GM23338 (cell line): ENCODE data around the gene CMTM6. TPM values are rescaled to one million over a fixed set of nuclear protein-coding genes. Genes with fewer than 3 reads are reported as not detected.

Source experiments
- CREB1 ChIP-seq: fragments of 250-450 bp; sonication (Bioruptor Pico); IDR thresholded peaks from 2 replicates; pipeline ENCODE4 v1.5.0; 2020; ENCODE audit warnings: low read depth, mild to moderate bottlenecking, moderate library complexity
- EZH2 ChIP-seq: fragments of 200-600 bp; sonication (generic); IDR thresholded peaks from one replicate; pipeline ENCODE4 v1.8.0; 2017; ENCODE audit warnings: antibody characterized with exemption, mild to moderate bottlenecking, low read depth; ENCODE audit not compliant: unreplicated experiment
- EZH2phosphoT487 ChIP-seq: fragments of 200-600 bp; sonication (generic); IDR thresholded peaks from one replicate; pipeline ENCODE4 v1.8.1; 2018; ENCODE audit warnings: antibody characterized with exemption; ENCODE audit not compliant: unreplicated experiment
- JUNB ChIP-seq: IDR thresholded peaks from one replicate; pipeline ENCODE4 v1.6.1; 2016; ENCODE audit warnings: antibody characterized with exemption; ENCODE audit not compliant: unreplicated experiment
- NANOG ChIP-seq: IDR thresholded peaks from 2 replicates; pipeline ENCODE4 v1.6.1; 2016; ENCODE audit warnings: antibody characterized with exemption, borderline replicate concordance
- POLR2AphosphoS5 ChIP-seq: IDR thresholded peaks from 2 replicates; pipeline ENCODE4 v1.6.1; 2016; ENCODE audit warnings: antibody characterized with exemption, low read depth
- STAT1 ChIP-seq: IDR thresholded peaks from one replicate; pipeline ENCODE4 v1.6.1; 2016; ENCODE audit warnings: antibody characterized with exemption; ENCODE audit not compliant: unreplicated experiment
- ZNF114 ChIP-seq: fragments of 250-450 bp; sonication (Bioruptor Pico); IDR thresholded peaks from 2 replicates; pipeline ENCODE4 v1.5.0; 2020; ENCODE audit warnings: mild to moderate bottlenecking, moderate library complexity
- ZNF331 ChIP-seq: fragments of 250-450 bp; sonication (Bioruptor Pico); IDR thresholded peaks from 2 replicates; pipeline ENCODE4 v1.5.0; 2020; ENCODE audit warnings: low read depth, mild to moderate bottlenecking, moderate library complexity
- polyA plus RNA-seq: library from polyadenylated mRNA; unstranded; fragments of >200 nt; fragmentation: Nextera tagmentation; extraction: Ambion mirVana; gene quantifications from 2 replicates; pipeline ENCODE4 v1.2.1, GENCODE V29; 2016
- total RNA-seq: library from RNA; depleted of rRNA; stranded (reverse); fragments of >200 nt; shearing (Covaris generic); gene quantifications from 2 replicates; pipeline ENCODE4 v1.2.3, GENCODE V29; 2014
- TF ChIP-seq, protein P1 (sequence below): fragments of 250-450 bp; sonication (Bioruptor Pico); IDR thresholded peaks from 2 replicates; pipeline ENCODE4 v1.5.0; 2020; ENCODE audit warnings: mild to moderate bottlenecking, moderate library complexity
- TF ChIP-seq, protein P2 (sequence below), 2 experiments: fragments of 200-600 bp in 1 of 2; sonication (generic) in 1 of 2; conservative IDR thresholded peaks; 2 replicates each; pipeline versions ENCODE4 v1.5.1 to v1.6.1; 2016 to 2017; ENCODE audit warnings: antibody characterized with exemption in 2 of 2, low read depth in 2 of 2, mild to moderate bottlenecking in 2 of 2, moderate library complexity in 1 of 2
- TF ChIP-seq, protein P3 (sequence below): IDR thresholded peaks from 2 replicates; pipeline ENCODE4 v1.6.1; 2016; ENCODE audit warnings: antibody characterized with exemption

CMTM6 gene
- total and polyA plus RNA-seq, 2 experiments from 2014 or later, result 42.3 to 123 TPM

DNA sequence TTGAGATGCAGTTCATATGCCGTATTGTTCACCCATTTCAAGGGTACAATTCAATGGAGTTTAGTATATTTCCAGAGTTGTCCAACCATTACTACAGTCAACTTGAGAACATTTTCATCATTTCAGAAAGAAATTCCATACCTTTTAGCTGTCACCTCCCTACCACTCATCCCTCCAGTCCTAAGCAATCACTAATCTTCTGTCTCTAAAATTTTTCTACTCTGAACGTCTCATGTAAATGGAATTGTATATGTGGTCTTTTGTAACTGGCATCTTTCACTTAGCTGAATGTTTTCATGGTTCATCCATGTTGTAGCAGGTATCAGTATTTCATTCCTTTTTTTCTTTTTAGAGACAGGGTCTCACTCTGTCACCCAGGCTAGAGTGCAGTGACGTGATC is 59.9 kb downstream of the CMTM6 start (continued):
- TF ChIP-seq, protein P1, sequence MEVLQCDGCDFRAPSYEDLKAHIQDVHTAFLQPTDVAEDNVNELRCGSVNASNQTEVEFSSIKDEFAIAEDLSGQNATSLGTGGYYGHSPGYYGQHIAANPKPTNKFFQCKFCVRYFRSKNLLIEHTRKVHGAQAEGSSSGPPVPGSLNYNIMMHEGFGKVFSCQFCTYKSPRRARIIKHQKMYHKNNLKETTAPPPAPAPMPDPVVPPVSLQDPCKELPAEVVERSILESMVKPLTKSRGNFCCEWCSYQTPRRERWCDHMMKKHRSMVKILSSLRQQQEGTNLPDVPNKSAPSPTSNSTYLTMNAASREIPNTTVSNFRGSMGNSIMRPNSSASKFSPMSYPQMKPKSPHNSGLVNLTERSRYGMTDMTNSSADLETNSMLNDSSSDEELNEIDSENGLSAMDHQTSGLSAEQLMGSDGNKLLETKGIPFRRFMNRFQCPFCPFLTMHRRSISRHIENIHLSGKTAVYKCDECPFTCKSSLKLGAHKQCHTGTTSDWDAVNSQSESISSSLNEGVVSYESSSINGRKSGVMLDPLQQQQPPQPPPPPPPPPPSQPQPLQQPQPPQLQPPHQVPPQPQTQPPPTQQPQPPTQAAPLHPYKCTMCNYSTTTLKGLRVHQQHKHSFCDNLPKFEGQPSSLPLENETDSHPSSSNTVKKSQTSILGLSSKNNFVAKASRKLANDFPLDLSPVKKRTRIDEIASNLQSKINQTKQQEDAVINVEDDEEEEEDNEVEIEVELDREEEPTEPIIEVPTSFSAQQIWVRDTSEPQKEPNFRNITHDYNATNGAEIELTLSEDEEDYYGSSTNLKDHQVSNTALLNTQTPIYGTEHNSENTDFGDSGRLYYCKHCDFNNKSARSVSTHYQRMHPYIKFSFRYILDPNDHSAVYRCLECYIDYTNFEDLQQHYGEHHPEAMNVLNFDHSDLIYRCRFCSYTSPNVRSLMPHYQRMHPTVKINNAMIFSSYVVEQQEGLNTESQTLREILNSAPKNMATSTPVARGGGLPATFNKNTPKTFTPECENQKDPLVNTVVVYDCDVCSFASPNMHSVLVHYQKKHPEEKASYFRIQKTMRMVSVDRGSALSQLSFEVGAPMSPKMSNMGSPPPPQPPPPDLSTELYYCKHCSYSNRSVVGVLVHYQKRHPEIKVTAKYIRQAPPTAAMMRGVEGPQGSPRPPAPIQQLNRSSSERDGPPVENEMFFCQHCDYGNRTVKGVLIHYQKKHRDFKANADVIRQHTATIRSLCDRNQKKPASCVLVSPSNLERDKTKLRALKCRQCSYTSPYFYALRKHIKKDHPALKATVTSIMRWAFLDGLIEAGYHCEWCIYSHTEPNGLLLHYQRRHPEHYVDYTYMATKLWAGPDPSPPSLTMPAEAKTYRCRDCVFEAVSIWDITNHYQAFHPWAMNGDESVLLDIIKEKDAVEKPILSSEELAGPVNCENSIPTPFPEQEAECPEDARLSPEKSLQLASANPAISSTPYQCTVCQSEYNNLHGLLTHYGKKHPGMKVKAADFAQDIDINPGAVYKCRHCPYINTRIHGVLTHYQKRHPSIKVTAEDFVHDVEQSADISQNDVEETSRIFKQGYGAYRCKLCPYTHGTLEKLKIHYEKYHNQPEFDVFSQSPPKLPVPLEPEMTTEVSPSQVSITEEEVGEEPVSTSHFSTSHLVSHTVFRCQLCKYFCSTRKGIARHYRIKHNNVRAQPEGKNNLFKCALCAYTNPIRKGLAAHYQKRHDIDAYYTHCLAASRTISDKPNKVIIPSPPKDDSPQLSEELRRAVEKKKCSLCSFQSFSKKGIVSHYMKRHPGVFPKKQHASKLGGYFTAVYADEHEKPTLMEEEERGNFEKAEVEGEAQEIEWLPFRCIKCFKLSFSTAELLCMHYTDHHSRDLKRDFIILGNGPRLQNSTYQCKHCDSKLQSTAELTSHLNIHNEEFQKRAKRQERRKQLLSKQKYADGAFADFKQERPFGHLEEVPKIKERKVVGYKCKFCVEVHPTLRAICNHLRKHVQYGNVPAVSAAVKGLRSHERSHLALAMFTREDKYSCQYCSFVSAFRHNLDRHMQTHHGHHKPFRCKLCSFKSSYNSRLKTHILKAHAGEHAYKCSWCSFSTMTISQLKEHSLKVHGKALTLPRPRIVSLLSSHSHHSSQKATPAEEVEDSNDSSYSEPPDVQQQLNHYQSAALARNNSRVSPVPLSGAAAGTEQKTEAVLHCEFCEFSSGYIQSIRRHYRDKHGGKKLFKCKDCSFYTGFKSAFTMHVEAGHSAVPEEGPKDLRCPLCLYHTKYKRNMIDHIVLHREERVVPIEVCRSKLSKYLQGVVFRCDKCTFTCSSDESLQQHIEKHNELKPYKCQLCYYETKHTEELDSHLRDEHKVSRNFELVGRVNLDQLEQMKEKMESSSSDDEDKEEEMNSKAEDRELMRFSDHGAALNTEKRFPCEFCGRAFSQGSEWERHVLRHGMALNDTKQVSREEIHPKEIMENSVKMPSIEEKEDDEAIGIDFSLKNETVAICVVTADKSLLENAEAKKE, result no peak
- TF ChIP-seq CREB1 (CRISPR knock-in tag) (no peak), ZNF114 (CRISPR knock-in tag) (no peak), JUNB (no peak), POLR2AphosphoS5 (no peak), ZNF331 (CRISPR knock-in tag) (no peak), EZH2phosphoT487 (no peak), EZH2 (no peak), NANOG (no peak), STAT1 (no peak)
- TF ChIP-seq, protein P2, sequence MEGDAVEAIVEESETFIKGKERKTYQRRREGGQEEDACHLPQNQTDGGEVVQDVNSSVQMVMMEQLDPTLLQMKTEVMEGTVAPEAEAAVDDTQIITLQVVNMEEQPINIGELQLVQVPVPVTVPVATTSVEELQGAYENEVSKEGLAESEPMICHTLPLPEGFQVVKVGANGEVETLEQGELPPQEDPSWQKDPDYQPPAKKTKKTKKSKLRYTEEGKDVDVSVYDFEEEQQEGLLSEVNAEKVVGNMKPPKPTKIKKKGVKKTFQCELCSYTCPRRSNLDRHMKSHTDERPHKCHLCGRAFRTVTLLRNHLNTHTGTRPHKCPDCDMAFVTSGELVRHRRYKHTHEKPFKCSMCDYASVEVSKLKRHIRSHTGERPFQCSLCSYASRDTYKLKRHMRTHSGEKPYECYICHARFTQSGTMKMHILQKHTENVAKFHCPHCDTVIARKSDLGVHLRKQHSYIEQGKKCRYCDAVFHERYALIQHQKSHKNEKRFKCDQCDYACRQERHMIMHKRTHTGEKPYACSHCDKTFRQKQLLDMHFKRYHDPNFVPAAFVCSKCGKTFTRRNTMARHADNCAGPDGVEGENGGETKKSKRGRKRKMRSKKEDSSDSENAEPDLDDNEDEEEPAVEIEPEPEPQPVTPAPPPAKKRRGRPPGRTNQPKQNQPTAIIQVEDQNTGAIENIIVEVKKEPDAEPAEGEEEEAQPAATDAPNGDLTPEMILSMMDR (conservative IDR thresholded peaks at IDR 0.05; ENCODE audit: low read depth in 2 of 2), result no peak
- TF ChIP-seq, protein P3, sequence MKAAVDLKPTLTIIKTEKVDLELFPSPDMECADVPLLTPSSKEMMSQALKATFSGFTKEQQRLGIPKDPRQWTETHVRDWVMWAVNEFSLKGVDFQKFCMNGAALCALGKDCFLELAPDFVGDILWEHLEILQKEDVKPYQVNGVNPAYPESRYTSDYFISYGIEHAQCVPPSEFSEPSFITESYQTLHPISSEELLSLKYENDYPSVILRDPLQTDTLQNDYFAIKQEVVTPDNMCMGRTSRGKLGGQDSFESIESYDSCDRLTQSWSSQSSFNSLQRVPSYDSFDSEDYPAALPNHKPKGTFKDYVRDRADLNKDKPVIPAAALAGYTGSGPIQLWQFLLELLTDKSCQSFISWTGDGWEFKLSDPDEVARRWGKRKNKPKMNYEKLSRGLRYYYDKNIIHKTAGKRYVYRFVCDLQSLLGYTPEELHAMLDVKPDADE, result no peak
